A549 (cell line): Measurements from ENCODE around the gene RPTOR.

Source experiments
- CHD2 ChIP-seq: fragments of 150-350 bp; IDR thresholded peaks from 2 replicates; pipeline ENCODE4 v1.6.1; 2014; ENCODE audit warnings: low read length; ENCODE audit not compliant: partially characterized antibody
- CTCF ChIP-seq: fragments of >200 bp; sonication (Bioruptor Twin); formaldehyde crosslinking; IDR thresholded peaks from 3 replicates; pipeline ENCODE4 v1.5.1; 2016
- EHMT2 ChIP-seq: fragments of 200-600 bp; sonication (generic); IDR thresholded peaks from 2 replicates; pipeline ENCODE4 v1.6.1; 2016; ENCODE audit warnings: antibody characterized with exemption, low read depth, mild to moderate bottlenecking, moderate library complexity
- ELK1 ChIP-seq: fragments of 150-350 bp; IDR thresholded peaks from 2 replicates; pipeline ENCODE4 v1.6.1; 2014; ENCODE audit warnings: low read depth, mild to moderate bottlenecking, low read length
- EP300 ChIP-seq, 2 experiments: fragments of >200 bp; sonication (Bioruptor Twin); formaldehyde crosslinking; IDR thresholded peaks; 2 replicates in 1 of 2; 3 replicates in 1 of 2; pipeline ENCODE4 v1.6.1; 2016 to 2017
- FOSB ChIP-seq: fragments of 250-450 bp; sonication (Bioruptor Pico); IDR thresholded peaks from 2 replicates; pipeline ENCODE4 v1.5.0; 2020; ENCODE audit warnings: mild to moderate bottlenecking, moderate library complexity
- MAFK ChIP-seq: fragments of 450-650 bp; IDR thresholded peaks from 2 replicates; pipeline ENCODE4 v1.6.1; 2014; ENCODE audit not compliant: partially characterized antibody
- PBX3 ChIP-seq: IDR thresholded peaks from 2 replicates; pipeline ENCODE4 v1.6.1; 2012
- PHF8 ChIP-seq: fragments of 200-600 bp; sonication (generic); IDR thresholded peaks from 2 replicates; pipeline ENCODE4 v1.6.1; 2016; ENCODE audit warnings: low read depth, mild to moderate bottlenecking, antibody characterized with exemption, moderate library complexity, borderline replicate concordance
- POLR2A ChIP-seq: IDR thresholded peaks from 2 replicates; pipeline ENCODE4 v1.6.1; 2012; ENCODE audit warnings: mild to moderate bottlenecking, low read length
- RAD21 ChIP-seq, 2 experiments: fragments of >200 bp in 1 of 2; sonication (Bioruptor Twin) in 1 of 2; formaldehyde crosslinking in 1 of 2; IDR thresholded peaks in 1 of 2; conservative IDR thresholded peaks in 1 of 2; 2 replicates in 1 of 2; 3 replicates in 1 of 2; pipeline ENCODE4 v1.6.1; 2012 to 2018; ENCODE audit warnings: inconsistent platforms in 1 of 2
- RFX5 ChIP-seq: fragments of 450-650 bp; IDR thresholded peaks from 2 replicates; pipeline ENCODE4 v1.7.1; 2014; ENCODE audit warnings: antibody characterized with exemption, mild to moderate bottlenecking, moderate library complexity
- TF ChIP-seq, protein P1 (sequence below): fragments of >200 bp; sonication (Bioruptor Twin); formaldehyde crosslinking; IDR thresholded peaks from 3 replicates; pipeline ENCODE4 v1.6.1; 2016
- TF ChIP-seq, protein P2 (sequence below): fragments of 200-600 bp; sonication (generic); IDR thresholded peaks from 2 replicates; pipeline ENCODE4 v1.6.1; 2016; ENCODE audit warnings: antibody characterized with exemption, mild to moderate bottlenecking, moderate library complexity

DNA sequence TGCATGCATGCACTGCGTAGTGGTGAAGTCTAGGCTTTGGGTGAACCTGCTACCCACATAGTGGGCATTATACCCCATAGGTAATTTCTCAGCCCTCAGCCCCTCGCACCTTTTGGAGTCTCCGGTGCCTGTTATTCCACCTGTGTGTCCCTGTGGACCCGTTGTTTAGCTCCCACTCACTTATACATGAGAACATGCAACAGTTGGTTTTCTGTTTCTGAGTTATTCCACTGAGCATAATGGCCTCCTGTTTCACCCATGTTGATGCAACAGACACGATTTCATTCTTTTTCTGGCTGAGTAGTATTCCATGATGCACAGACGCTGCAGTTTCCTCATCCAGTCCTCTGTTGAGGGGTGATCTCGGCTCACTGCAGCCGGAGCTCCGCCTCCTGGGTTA is 305.5 kb downstream of the RPTOR start:
- TF ChIP-seq PHF8 = no peak
- TF ChIP-seq, protein P1, sequence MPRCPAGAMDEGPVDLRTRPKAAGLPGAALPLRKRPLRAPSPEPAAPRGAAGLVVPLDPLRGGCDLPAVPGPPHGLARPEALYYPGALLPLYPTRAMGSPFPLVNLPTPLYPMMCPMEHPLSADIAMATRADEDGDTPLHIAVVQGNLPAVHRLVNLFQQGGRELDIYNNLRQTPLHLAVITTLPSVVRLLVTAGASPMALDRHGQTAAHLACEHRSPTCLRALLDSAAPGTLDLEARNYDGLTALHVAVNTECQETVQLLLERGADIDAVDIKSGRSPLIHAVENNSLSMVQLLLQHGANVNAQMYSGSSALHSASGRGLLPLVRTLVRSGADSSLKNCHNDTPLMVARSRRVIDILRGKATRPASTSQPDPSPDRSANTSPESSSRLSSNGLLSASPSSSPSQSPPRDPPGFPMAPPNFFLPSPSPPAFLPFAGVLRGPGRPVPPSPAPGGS = no peak
- TF ChIP-seq POLR2A = no peak
- no peak for TF ChIP-seq CHD2
- TF ChIP-seq, protein P2, sequence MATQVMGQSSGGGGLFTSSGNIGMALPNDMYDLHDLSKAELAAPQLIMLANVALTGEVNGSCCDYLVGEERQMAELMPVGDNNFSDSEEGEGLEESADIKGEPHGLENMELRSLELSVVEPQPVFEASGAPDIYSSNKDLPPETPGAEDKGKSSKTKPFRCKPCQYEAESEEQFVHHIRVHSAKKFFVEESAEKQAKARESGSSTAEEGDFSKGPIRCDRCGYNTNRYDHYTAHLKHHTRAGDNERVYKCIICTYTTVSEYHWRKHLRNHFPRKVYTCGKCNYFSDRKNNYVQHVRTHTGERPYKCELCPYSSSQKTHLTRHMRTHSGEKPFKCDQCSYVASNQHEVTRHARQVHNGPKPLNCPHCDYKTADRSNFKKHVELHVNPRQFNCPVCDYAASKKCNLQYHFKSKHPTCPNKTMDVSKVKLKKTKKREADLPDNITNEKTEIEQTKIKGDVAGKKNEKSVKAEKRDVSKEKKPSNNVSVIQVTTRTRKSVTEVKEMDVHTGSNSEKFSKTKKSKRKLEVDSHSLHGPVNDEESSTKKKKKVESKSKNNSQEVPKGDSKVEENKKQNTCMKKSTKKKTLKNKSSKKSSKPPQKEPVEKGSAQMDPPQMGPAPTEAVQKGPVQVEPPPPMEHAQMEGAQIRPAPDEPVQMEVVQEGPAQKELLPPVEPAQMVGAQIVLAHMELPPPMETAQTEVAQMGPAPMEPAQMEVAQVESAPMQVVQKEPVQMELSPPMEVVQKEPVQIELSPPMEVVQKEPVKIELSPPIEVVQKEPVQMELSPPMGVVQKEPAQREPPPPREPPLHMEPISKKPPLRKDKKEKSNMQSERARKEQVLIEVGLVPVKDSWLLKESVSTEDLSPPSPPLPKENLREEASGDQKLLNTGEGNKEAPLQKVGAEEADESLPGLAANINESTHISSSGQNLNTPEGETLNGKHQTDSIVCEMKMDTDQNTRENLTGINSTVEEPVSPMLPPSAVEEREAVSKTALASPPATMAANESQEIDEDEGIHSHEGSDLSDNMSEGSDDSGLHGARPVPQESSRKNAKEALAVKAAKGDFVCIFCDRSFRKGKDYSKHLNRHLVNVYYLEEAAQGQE = no peak
- no peak for TF ChIP-seq MAFK
- TF ChIP-seq PBX3 = no peak
- TF ChIP-seq ELK1 = no peak
- TF ChIP-seq RAD21 (conservative IDR thresholded peaks at IDR 0.05 in 1 of 2, IDR thresholded peaks at IDR 0.05 in 1 of 2) = no peak
- no peak for TF ChIP-seq CTCF
- no peak for TF ChIP-seq RFX5
- TF ChIP-seq FOSB (CRISPR knock-in tag) = no peak
- TF ChIP-seq EHMT2 = no peak
- TF ChIP-seq EP300 (IDR thresholded peaks at IDR 0.05) = no peak
